ENCODE data around the gene SDHA.
"Not testable (repeated sequence)": the region's sequence is repeated elsewhere in the genome, so short reads cannot be mapped to it uniquely, and the experiment has no call there.

SDHA gene

DNA sequence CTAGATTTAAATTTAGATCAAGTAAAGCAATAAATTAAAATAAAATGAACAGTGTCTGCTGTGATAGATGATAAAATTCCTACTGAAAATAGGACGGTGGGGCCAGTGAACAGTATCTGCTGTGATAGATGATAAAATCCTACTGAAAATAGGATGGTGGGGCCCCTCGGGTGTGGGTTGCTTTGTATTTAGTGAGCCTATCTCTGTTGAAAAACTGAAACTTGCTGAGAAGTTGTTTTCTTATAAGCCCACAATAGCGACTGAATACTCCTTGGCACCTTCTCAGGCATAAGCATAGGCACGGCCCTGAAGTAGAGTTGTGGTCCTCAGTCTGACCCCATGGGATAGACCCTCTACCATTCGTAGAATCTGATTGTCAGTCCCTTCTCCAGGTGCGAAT lies 5.7 kb downstream of the SDHA start:
- no peak for DNase-seq

DNA sequence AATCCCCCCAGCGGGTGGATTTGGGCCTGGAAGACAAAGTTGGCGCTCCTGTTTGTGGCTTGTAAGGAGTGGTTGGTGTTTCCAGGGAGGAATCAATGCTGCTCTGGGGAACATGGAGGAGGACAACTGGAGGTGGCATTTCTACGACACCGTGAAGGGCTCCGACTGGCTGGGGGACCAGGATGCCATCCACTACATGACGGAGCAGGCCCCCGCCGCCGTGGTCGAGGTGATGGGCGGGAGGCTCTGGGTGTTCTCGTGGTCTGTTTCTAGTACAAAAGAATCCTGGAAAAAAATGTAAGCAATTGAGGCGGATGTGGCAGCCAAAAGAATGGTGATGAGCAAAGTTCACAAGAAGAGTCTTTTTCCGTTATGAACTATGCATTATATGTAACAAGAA lies 7.2 kb downstream of the SDHA start:
- DNase-seq: no peak

DNA sequence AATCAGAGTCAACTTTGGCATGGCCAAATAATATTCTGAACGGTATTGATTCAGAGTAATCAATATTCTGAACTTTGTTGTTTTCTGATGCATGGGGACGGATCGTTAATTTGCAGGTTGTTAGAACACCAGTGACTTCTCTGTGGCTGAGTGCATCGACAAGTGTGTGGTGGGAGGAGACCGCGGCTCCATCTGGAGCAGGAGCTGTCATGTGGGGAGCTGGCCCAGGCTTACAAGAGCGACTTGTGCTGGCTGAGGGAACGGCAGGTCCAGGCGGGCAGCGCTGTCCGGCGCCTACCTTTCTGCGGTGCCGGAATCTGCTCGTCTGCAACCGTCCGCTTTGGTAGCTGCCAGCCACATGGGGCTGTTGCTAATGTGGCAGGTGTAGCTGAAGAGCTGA lies 9.3 kb downstream of the SDHA start:
- not testable (repeated sequence) for DNase-seq

DNA sequence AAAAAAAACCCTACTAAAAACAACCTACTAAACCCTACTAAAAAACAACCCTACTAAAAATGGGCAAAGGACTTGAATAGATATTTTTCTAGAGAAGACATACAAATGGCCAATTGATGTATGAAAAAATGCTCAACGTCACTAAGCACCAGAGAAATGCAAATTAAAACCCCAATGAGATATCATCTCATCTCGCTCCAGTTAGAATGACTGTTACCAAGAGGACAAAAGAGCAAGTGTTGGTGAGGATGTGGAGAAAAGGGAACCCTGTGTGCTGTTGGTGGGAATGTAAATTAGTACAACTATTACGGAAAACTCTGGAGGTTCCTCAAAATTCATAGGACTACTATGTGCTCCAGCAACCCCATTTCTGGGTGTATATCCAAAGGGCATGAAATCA lies 10.8 kb downstream of the SDHA start:
- no peak for DNase-seq

DNA sequence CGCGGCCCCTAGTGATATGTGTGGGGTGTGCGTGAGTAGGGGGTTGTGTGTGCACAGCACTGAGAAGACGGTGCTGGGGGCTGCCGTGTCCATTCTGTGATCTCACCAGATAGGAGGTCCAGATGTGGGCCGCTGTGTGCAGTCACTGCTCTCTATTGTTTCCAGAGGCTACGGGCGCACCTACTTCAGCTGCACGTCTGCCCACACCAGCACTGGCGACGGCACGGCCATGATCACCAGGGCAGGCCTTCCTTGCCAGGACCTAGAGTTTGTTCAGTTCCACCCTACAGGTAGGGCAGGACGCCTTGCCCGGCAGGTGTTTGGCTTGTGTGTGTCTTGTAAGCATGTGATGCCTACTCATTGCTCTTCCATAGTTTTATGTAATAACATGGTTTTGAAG lies 12.6 kb downstream of the SDHA start:
- DNase-seq: no peak

DNA sequence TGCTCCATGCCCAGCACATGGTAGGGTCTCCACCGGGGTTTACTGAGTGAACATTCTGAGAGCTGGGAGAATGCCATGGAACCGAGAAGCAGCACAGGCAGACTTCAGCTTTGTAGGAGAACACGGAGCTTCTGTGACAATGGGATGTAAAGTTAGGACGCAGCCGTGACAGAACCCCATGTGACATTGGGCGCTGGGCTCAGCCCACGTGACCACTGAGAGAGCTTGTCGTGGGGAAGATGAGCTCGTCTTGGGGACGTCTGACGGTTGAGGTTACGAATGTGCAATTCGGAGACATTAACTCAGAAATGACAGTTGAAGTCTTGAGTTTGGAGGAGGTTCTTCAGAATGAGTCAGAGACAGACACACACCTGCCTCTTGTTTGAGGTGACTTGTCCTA lies 13.5 kb downstream of the SDHA start:
- no peak for DNase-seq

DNA sequence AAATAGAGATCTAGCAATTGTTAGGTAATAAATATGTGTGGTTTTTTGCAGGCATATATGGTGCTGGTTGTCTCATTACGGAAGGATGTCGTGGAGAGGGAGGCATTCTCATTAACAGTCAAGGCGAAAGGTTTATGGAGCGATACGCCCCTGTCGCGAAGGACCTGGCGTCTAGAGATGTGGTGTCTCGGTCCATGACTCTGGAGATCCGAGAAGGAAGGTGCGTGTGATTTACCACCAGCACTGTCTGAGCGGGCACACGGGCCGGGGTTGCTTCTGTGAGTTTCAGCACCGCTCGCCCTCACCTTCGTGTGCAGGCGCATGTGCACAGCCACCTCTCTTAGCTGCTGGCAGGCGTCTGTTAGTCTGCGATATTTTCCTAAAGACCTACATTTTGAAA lies 15.3 kb downstream of the SDHA start:
- not testable (repeated sequence) for DNase-seq

DNA sequence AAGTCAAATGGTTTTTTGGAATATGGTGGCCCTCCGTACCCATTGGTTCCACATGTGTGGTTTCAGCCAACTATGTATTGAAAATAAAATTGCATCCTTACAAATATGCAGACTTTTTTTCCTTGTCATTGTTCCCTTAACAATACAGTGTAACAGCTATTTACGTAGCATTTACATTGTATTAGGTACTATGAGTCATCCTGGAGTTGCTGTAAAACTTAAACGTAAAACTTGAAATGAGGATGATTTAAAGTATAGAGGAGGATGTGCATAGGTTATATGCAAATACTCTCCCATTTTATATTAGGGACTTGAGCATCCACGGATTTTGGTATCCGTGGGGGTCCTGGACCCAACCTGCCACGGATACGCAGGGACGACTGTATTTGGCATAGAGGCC lies 16.3 kb downstream of the SDHA start:
- DNase-seq: no peak

DNA sequence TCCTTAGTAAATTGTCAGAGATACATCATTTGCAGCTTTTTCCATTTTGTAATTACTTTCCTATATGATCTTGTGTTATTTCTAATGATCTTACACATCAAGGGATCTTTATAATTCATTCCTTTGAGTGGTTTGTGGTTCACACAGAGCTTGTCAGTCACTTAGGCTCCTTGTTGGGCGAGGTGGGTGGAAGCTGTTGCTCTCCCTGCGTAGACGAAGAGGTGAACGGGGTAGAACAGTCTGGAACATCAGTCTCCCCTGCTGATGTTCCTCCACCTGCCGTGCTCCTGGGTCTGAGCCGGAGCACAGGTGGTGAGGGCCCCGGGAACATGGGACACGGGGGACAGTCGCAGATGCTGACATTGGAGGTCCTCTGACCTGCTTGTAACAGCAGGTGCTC lies 17.4 kb downstream of the SDHA start:
- not testable (repeated sequence) for DNase-seq

DNA sequence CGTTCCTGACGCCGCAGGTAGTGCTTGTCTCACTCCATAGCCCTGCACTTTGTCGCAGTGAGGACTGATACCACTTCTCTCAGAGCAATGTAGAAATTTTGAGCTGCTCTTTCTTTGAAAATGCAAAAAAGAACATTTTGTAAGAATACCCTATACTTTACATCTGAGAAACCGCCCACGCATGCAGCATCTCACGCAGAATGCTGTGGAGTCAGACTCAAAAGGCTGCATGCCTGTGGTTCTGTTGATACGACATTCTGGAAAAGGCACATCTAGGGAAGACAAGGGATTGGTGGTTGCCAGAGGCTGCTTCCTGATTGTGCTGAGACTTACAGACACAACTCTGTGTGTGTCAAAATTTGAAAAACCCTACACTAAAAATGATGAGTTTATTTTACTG lies 19.8 kb downstream of the SDHA start:
- not testable (repeated sequence) for DNase-seq

DNA sequence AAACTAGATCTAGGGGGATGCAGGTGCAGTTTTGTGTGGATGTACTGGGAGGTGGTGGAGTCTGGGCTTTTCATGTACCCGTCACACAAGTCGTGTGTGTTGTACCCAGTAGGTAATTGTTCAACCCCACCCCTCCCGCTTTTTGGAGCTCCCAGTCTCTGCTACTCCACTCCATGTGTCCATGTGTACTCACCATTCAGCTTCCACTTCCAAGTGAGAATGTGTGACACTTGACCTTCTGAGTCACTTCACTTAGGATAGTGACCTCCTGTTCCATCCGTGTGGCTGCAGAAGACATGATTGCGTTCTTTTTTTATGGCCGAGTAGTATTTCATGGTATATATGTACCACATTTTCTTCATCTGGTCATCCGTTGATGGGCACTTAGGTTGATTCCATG lies 22.4 kb downstream of the SDHA start:
- not testable (repeated sequence) for DNase-seq

DNA sequence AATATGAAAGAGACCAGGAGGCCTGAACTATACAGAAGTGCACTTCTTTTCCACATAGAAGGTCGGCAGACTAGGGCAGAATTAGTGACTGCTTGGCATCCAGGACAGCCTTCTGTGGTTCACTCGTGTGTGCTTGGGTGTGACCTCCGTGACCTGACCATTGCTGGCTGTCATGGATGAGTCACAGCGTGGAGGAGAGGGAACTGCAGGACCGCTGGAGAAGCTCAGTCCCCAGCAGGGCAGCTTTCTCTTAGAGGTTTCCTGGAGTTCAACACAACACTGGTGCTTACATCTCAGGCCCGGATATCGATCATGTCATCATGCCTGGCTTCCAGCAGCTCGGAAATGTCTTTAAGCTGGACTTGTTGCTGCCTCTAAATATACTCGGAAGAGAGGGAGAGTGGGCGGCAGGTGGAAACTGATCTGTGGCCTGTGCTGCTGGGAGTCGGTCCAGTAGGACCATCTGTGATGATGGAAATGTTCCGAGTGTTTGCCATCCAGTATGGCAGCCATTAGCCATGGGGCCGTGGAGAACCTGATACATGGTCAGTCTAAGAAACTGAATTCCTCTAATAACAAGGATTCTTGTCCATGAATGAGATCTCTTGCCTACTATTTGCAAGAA lies 23.0 kb downstream of the SDHA start:
- DNase-seq: not testable (repeated sequence)

DNA sequence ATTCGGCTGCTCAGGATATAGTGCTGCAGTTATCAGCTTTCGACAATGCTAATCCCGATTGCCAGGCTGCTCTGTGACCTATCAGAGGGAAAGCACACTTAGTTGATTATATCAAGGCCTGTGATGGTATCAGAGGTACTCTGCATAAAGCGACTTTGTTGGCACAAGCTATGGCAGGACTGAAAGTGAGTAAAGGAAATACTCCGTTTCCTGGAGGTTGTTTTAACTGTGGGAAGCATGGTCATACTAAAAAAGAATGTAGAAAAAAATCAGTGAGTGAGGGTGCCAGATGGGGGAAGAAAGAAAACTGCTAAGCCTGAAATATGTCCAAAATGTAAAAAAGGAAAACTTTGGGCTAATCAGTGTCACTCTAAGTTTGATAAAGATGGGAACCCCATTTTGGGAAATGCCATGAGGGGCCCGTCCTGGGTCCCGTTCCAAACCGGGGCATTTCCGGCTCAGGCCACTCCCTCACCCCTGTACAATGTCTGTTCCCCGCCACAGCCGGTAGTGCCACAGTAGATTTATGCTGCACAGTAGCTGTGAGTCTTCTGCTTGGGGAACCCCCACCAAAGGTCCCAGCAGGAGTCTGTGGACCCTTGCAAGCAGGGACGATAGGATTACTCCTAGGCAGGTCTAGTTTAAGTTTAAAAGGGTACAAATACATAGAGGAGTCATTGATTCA lies 25.7 kb downstream of the SDHA start:
- DNase-seq: not testable (repeated sequence)

DNA sequence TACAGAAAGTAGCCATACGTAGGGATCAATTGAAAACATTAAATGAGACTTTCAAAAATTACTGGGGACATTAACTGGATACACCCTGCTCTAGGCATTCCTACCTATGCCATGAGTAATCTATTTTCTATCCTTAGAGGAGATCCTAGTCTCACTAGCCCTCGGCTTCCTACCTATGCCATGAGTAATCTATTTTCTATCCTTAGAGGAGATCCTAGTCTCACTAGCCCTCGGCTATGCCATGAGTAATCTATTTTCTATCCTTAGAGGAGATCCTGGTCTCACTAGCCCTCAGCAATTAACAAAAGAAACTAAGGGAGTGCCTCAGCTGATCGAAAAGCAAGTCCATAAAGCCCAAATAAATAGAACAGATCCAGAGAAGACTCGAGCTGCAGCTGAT lies 27.6 kb downstream of the SDHA start:
- not testable (repeated sequence) for DNase-seq

DNA sequence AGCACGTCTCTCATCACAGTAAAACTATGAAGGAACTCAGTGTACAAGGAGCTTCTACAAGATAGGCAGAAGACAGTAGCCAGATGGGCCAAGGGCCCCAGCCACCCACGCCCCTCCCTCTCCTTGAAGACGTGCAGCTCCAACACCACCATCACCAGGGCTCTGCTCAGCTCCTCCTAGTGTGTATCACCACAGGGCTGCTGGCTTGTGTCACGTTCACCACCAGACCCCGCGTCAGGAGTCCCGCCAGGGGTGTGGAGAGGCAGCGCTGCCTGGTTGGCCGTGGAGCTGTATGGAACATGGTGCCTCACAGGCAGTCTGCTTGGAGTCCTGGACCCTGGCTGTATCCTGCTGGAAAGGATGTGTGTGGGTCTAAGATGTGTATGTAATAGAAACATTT lies 32.3 kb downstream of the SDHA start:
- DNase-seq: not testable (repeated sequence)

DNA sequence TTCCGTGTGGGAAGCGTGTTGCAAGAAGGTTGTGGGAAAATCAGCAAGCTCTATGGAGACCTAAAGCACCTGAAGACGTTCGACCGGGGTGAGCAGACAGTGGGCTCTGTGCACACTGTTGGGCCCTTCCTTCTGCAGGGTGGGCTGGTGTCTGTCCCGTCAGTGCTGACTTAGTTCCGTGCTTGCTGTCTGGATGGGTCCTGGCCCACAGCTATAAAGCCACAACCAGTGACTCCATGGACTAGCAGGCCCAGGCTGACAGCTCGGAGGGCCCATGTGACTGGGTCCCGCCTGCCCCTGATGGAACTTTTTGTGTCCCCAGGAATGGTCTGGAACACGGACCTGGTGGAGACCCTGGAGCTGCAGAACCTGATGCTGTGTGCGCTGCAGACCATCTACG lies 32.9 kb downstream of the SDHA start:
- not testable (repeated sequence) for DNase-seq

DNA sequence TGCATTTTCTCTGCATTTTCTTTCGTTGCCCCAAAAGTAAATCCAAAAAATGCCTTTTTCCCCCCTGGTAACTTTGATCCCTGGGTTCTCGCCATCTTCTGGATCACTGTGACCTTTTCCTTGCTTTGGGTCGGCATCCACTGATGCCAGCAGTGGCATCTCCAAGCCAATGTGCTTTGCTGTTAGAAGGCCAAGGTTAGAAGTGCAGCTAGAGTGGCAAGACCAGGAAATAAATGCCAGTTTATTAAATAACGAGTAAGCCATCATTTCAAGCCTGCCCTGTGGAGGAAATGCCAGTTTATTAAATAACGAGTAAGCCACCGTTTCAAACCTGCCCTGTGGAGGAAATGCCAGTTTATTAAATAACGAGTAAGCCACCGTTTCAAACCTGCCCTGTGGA lies 33.4 kb downstream of the SDHA start:
- DNase-seq: not testable (repeated sequence)

DNA sequence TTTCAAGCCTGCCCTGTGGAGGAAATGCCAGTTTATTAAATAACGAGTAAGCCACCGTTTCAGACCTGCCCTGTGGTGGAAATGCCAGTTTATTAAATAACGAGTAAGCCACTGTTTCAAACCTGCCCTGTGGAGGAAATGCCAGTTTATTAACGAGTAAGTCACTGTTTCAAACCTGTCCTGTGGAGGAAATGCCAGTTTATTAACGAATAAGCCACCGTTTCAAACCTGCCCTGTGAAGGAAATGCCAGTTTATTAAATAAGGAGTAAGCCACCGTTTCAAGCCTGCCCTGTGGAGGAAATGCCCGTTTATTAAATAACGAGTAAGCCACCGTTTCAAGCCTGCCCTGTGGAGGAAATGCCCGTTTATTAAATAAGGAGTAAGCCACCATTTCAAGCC lies 33.9 kb downstream of the SDHA start:
- DNase-seq: not testable (repeated sequence)

DNA sequence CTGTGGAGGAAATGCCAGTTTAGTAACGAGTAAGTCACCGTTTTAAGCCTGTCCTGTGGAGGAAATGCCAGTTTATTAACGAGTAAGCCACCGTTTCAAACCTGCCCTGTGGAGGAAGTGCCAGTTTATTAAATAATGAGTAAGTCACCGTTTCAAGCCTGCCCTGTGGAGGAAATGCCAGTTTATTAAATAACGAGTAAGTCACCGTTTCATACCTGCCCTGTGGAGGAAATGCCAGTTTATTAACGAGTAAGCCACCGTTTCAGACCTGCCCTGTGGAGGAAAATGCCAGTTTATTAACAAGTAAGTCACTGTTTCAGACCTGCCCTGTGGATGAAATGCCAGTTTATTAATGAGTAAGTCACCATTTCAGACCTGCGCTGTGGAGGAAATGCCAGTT lies 34.4 kb downstream of the SDHA start:
- DNase-seq: no peak

DNA sequence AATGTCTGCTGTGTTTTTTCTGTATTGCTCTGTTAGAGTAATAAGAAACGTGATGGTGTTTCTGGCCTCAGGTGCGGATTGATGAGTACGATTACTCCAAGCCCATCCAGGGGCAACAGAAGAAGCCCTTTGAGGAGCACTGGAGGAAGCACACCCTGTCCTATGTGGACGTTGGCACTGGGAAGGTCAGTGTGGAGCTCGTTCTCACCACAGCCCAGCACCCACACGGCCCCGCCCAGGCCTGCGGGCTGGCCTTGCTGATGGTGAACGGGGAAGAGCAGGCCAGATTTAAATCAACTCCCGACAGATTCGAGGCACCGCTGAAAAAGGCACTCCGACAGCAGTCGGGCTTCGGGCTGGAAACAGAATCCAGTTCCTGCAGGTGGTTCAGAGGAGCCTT lies 36.2 kb downstream of the SDHA start:
- not testable (repeated sequence) for DNase-seq

DNA sequence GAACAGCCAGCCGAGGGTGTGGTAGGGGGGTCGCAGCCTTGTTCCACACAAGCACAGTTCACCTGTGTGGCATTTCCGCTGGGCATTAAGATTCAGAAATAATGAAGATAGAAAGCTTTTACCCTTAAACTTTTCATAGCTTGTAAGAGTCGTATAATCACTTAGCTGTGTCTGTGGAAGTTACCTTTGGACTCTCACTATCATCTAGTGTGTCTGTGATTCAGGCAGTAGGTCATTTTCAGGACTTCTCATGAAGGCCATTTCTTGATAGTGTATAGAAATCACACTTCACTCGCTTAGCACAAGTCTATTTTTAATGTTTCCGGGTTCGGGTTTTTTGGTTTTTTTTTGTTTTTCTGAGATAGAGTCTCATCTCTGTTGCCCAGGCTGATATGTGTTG lies 37.0 kb downstream of the SDHA start:
- DNase-seq: not testable (repeated sequence)

DNA sequence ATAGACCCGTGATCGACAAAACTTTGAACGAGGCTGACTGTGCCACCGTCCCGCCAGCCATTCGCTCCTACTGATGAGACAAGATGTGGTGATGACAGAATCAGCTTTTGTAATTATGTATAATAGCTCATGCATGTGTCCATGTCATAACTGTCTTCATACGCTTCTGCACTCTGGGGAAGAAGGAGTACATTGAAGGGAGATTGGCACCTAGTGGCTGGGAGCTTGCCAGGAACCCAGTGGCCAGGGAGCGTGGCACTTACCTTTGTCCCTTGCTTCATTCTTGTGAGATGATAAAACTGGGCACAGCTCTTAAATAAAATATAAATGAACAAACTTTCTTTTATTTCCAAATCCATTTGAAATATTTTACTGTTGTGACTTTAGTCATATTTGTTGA lies 38.2 kb downstream of the SDHA start:
- not testable (repeated sequence) for DNase-seq

DNA sequence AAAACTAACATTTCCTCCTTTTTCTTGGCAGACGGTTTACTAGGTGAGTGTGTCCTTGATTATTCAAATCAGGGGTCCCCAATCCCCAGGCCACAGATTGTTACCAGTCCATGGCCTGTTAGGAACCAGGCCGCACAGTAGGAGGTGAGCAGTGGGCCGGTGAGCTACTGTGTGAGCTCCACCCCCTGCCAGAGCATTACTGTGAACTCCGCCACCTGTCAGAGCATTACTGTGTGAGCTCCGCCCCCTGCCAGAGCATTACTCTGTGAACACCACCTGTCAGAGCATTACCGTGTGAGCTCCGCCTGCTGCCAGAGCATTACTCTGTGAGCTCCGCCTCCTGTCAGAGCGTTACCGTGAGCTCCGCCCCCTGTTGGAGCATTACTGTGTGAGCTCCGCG lies 39.0 kb downstream of the SDHA start:
- no peak for DNase-seq

DNA sequence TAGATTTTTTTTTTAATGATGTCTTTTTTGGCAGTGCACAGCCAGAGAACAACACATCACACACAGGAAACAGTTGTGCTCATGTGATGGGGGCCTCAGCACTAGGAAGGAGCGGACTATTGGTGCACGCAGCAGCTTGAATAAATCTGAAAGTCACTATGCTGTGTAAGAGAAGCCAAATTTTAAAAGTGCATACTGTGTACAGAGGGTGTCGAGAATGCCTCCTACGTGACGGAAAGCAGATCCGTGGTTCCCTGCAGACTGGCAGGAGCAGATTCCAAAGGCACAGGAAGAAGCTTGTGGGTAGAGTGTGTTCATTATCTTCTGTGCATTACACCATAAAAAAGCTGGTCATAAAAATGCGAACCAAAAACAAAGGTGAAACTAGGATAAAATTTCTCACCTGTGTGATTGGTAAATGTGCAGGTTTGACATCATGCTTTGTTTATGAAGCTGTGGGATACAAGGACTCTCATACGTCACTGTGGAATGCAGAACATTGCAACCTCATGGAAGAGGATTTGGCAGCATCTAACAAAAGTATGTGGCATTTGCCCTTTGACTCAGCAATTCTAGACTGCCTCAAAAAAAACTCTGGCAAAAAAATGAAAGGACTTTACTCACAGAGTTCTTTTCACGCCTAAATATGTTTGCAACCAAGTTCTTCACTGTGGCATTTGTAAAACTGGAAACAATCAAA lies 45.3 kb downstream of the SDHA start:
- not testable (repeated sequence) for DNase-seq
